Suprapubic skin (tissue), 3 donors: ENCODE data around the gene RBMS1.

Experiments
- EP300 ChIP-seq: sonication (generic); formaldehyde crosslinking; IDR thresholded peaks from one replicate; pipeline ENCODE4 v1.6.1; 2017; ENCODE audit warnings: antibody characterized with exemption
- TF ChIP-seq, protein P1 (sequence below), 2 donors: fragments of 200-600 bp in 1 of 2; fragments of 450-650 bp in 1 of 2; sonication (generic) in 1 of 2; IDR thresholded peaks; one replicate each; pipeline ENCODE4 v1.5.1; 2016 to 2019; ENCODE audit warnings: antibody characterized with exemption in 2 of 2, mild to moderate bottlenecking in 1 of 2, moderate library complexity in 1 of 2

DNA sequence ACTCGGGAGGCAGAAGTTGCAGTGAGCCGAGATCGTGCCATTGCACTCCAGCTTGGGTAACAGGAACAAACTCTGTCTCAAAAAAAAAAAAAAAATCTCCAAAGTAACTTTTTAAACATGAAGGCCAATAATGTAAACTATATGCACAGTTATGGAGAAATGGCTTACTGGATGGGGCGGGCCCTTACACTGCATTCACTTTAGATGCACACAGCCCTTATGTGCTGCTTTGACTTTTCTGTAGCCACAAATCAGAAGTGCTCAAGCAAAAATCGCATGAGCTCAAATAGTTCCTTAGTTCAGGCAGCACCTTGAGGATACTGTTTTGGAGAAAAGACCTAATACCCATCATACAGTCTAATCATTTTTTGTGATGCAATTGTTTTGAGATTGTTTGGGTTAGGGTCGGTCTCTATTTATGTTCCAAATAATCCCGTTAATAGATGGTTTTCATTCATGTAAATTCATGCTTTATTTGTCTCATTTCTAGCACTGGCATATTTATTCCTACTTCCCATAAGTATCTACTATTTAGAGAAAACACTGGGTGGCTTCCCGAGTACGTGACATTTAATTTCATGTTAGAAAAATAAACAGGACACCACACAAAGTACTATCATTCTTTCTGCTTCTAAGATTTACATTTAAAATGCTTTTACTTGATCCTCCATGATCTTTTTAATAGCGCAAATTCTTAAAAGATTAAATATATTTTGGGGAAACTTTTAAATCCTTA, 34.7 kb downstream of the RBMS1 start:
- TF ChIP-seq, protein P1, sequence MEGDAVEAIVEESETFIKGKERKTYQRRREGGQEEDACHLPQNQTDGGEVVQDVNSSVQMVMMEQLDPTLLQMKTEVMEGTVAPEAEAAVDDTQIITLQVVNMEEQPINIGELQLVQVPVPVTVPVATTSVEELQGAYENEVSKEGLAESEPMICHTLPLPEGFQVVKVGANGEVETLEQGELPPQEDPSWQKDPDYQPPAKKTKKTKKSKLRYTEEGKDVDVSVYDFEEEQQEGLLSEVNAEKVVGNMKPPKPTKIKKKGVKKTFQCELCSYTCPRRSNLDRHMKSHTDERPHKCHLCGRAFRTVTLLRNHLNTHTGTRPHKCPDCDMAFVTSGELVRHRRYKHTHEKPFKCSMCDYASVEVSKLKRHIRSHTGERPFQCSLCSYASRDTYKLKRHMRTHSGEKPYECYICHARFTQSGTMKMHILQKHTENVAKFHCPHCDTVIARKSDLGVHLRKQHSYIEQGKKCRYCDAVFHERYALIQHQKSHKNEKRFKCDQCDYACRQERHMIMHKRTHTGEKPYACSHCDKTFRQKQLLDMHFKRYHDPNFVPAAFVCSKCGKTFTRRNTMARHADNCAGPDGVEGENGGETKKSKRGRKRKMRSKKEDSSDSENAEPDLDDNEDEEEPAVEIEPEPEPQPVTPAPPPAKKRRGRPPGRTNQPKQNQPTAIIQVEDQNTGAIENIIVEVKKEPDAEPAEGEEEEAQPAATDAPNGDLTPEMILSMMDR (IDR thresholded peaks at IDR 0.05) = no peak
- no peak for TF ChIP-seq EP300
